Activated T-cell treated with anti-CD3 and anti-CD28 coated beads, Interleukin-2, amount 50 U/mL, for 1 hour (primary cell): ENCODE data around the gene ADAMTSL1.

Experiments used
- DNase-seq: peaks from one replicate; pipeline ENCODE4 v3.0.0-alpha.2; 2020

ADAMTSL1 gene

GRCh38 chr9:18788256-18788655 lies 314.3 kb downstream of the ADAMTSL1 start:
- no peak for DNase-seq

GRCh38 chr9:18791074-18791473 lies 317.1 kb downstream of the ADAMTSL1 start:
- no peak for DNase-seq

GRCh38 chr9:18793122-18793521 lies 319.2 kb downstream of the ADAMTSL1 start:
- no peak for DNase-seq

GRCh38 chr9:18795947-18796671 lies 322.2 kb downstream of the ADAMTSL1 start:
- no peak for DNase-seq

GRCh38 chr9:18796696-18797270 lies 322.8 kb downstream of the ADAMTSL1 start:
- no peak for DNase-seq

GRCh38 chr9:18798106-18798505 lies 324.2 kb downstream of the ADAMTSL1 start:
- DNase-seq: no peak

GRCh38 chr9:18798508-18799290 lies 324.7 kb downstream of the ADAMTSL1 start:
- DNase-seq: no peak

- DNase-seq: no peak
These were observed 325.5 kb downstream of the ADAMTSL1 start for GRCh38 chr9:18799428-18799827.

- no peak for DNase-seq
These were observed 326.6 kb downstream of the ADAMTSL1 start for GRCh38 chr9:18800579-18800978.

GRCh38 chr9:18805386-18805785 lies 331.4 kb downstream of the ADAMTSL1 start:
- no peak for DNase-seq

- no peak for DNase-seq
These were observed 332.5 kb downstream of the ADAMTSL1 start for GRCh38 chr9:18806232-18807080.

GRCh38 chr9:18810581-18810980 lies 336.6 kb downstream of the ADAMTSL1 start:
- no peak for DNase-seq

GRCh38 chr9:18811171-18811570 lies 337.2 kb downstream of the ADAMTSL1 start:
- DNase-seq: no peak

GRCh38 chr9:18819418-18819817 lies 345.5 kb downstream of the ADAMTSL1 start:
- DNase-seq: no peak

GRCh38 chr9:18820566-18821095 lies 346.7 kb downstream of the ADAMTSL1 start:
- no peak for DNase-seq

GRCh38 chr9:18821788-18822187 lies 347.8 kb downstream of the ADAMTSL1 start:
- no peak for DNase-seq

GRCh38 chr9:18822850-18823249 lies 348.9 kb downstream of the ADAMTSL1 start:
- DNase-seq: no peak

- no peak for DNase-seq
These were observed 350.2 kb downstream of the ADAMTSL1 start for GRCh38 chr9:18824095-18824666.

- DNase-seq: no peak
These were observed 351.8 kb downstream of the ADAMTSL1 start for GRCh38 chr9:18825656-18826170.

- DNase-seq: no peak
These were observed 352.3 kb downstream of the ADAMTSL1 start for GRCh38 chr9:18826248-18826647.

- no peak for DNase-seq
These were observed 355.1 kb downstream of the ADAMTSL1 start for GRCh38 chr9:18829066-18829465.

GRCh38 chr9:18829873-18830272 lies 355.9 kb downstream of the ADAMTSL1 start:
- no peak for DNase-seq
